Activated T-helper 1 cell treated with anti-CD3 and anti-CD28 coated beads, Interleukin-2, amount 50 U/mL, for 16 hours (primary cell): ENCODE results near the gene NFX1.
A peak's percentile ranks its signal among the peaks of the same experiment; 100 is the strongest.

ENCODE experiments used
- DNase-seq, 2 donors: peaks; one replicate each; pipeline ENCODE4 v3.0.0-alpha.2; 2020; ENCODE audit warnings: low read depth in 1 of 2, low spot score in 1 of 2

Gene NFX1

DNA sequence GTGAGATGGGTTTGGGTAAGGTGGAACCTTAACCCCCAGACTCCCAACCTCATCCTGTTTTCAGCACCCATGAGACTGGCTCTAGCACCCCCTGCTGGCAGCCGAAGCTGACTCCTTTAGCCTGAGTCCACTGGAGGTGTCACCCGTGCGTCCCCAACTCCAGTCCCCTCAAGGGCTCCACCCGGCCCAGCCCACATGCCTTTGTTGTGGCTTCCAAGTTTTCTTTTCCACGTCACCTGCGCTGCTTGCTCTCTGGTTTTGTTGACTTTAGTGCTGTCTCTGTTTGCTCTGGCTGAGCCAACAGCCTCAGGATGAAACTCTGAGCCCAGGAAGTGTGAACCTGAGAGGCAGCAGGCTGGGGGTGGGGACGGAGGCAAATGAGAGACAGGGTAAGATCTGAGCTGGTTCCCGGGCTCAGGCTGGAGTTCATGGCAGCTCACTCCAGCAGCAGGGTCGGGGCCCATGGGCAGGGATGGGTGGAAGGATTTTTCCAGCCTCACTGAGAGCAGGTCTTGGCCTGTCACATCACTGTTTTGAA, 125.3 kb downstream of the NFX1 start:
- DNase-seq, result peak; percentile 75 to 97

DNA sequence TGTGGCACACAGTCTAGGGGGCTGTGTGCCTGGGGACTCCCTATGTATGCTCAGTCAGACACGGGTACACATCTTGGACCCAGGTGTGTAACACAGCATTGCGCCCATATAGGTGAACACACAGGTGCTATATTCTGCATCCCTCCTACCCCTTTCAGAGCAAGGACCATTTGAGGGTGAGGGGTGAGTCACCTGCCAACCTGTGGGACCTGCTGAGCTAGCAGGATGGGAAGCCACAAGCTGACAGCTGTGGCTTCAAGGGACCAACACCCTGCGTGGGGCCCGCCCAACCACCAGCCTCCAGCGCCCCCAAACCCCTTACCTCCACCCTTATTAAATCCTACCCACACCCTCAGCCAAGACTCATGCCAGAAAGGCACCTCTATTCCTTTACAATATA, 126.7 kb downstream of the NFX1 start:
- DNase-seq, result peak; percentile 8 to 21

DNA sequence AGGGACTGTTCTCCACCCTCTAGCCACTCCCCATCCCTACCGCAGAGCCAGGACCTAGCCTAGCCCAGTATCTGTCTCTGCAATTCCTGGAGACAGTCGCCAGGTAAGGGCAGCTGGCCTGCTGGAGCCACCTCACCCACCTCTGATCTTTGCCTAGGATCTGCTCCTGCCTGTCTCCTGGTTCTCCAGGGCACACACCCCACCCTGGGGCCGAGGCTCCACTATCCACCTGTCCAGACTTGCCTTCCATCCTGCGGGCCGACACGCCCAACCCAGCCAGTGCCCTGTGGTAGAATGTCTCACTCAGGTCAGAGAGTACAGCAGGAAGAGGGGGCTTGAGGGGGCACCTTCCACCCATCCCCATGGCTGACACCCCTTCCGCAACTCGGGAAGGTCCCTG, 127.8 kb downstream of the NFX1 start:
- no peak for DNase-seq

DNA sequence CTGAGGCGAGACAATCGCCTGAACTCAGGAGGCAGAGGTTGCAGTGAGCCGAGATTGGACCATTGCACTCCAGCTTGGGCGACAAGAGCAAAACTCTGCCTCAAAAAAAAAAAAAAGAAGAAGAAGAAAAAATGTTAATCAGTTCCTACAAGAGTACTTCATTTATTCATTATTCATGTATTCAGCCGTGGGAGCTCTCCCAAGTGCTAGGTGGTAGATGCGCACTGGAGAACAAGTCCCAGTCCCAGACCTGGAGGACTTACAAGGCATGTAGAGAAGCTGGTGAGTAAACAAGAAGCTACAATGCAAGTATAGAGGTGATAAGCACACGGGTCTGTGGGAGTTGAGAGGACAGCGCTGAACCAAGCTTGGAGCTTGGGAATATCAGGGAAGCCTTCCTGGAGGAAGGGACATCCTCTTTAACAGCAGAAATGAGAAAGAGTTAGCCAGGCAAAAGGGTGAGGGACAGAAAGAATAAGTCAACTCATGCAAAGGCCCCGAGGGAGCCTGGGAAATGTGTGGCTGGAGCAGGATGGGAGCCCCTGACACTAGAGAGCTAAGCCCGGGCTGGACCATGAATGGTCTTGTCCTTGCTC, 129.5 kb downstream of the NFX1 start:
- DNase-seq, result no peak
